GM10248 (cell line): Measurements from ENCODE around the gene GPR137B.

Experiments
- CTCF ChIA-PET: fragments of 300-600 bp; sonication (Branson Sonifier 250); formaldehyde crosslinking; extraction: SDS; loops from one replicate; lab custom pipeline; 2021; ENCODE audit warnings: antibody characterized with exemption; lab: Yijun Ruan, JAX
- POLR2A ChIA-PET: fragments of 350-650 bp; sonication (Branson Sonifier 250); formaldehyde crosslinking; extraction: SDS; loops from one replicate; lab custom pipeline; 2020; ENCODE audit warnings: antibody characterized with exemption; lab: Yijun Ruan, JAX
- DNase-seq: peaks from one replicate; pipeline ENCODE4 v3.0.0; 2012; ENCODE audit errors: extremely low spot score
- CTCF ChIP-seq: IDR thresholded peaks from 2 replicates; pipeline ENCODE4 v1.5.1; 2012; ENCODE audit warnings: mild to moderate bottlenecking, low read depth; ENCODE audit errors: extremely low read depth, missing control alignments, control extremely low read depth

GPR137B gene

GRCh38 chr1:236140705-236141446 lies 1.5 kb upstream of the GPR137B start:
- ChIA-PET POLR2A (interaction anchor here (0.9 kb wide), 1 partner anchor 141 kb away, joined by 3 read pairs; the partner anchor contains the start of gene ERO1B), CTCF (interaction anchor here (1.1 to 3.1 kb wide), 7 partner anchors 8 to 30 kb away, joined by 3 to 9 read pairs (median 4); no protein-coding TSS in a partner anchor)
- DNase-seq: no peak
- no peak for TF ChIP-seq CTCF

- CTCF ChIA-PET: interaction anchor here (1.1 to 1.6 kb wide), 4 partner anchors 9 to 31 kb away, joined by 3 to 7 read pairs (median 4); no protein-coding TSS in a partner anchor
- POLR2A ChIA-PET: interaction anchor here (0.9 kb wide), 1 partner anchor 140 kb away, joined by 3 read pairs; the partner anchor contains the start of gene ERO1B
- TF ChIP-seq CTCF: no peak
- peak; percentile 58 for DNase-seq
These were observed 689 bp upstream of the GPR137B start for GRCh38 chr1:236141447-236142252.

GRCh38 chr1:236143104-236143948 lies 987 bp downstream of the GPR137B start:
- TF ChIP-seq CTCF: no peak
- ChIA-PET POLR2A (interaction anchor here (0.8 to 1.6 kb wide), 2 partner anchors 12 to 14 kb away, joined by 3 to 4 read pairs; no protein-coding TSS in a partner anchor), CTCF (interaction anchor here (0.9 to 3.4 kb wide), 4 partner anchors 12 to 154 kb away, joined by 3 to 15 read pairs (median 4); no protein-coding TSS in a partner anchor)
- DNase-seq: no peak

- ChIA-PET CTCF (interaction anchor here (0.9 to 3.4 kb wide), 4 partner anchors 11 to 153 kb away, joined by 3 to 15 read pairs (median 4); no protein-coding TSS in a partner anchor), POLR2A (interaction anchor here (0.8 to 1.6 kb wide), 2 partner anchors 12 to 13 kb away, joined by 3 to 4 read pairs; no protein-coding TSS in a partner anchor)
- no peak for TF ChIP-seq CTCF
- no peak for DNase-seq
These were observed 1.7 kb downstream of the GPR137B start for GRCh38 chr1:236144033-236144432.

- peak; percentile 4 for TF ChIP-seq CTCF
- ChIA-PET POLR2A (no interaction called here), CTCF (interaction anchor here (1.1 to 3.4 kb wide), 3 partner anchors 11 to 39 kb away, joined by 3 to 15 read pairs (median 4); no protein-coding TSS in a partner anchor)
- DNase-seq: no peak
These were observed 2.3 kb downstream of the GPR137B start for GRCh38 chr1:236144446-236145150.
